ENCODE results near the gene KLHL40.
"Not testable (repeated sequence)": the region's sequence is repeated elsewhere in the genome, so short reads cannot be mapped to it uniquely, and the experiment has no call there.

Gene KLHL40

DNA sequence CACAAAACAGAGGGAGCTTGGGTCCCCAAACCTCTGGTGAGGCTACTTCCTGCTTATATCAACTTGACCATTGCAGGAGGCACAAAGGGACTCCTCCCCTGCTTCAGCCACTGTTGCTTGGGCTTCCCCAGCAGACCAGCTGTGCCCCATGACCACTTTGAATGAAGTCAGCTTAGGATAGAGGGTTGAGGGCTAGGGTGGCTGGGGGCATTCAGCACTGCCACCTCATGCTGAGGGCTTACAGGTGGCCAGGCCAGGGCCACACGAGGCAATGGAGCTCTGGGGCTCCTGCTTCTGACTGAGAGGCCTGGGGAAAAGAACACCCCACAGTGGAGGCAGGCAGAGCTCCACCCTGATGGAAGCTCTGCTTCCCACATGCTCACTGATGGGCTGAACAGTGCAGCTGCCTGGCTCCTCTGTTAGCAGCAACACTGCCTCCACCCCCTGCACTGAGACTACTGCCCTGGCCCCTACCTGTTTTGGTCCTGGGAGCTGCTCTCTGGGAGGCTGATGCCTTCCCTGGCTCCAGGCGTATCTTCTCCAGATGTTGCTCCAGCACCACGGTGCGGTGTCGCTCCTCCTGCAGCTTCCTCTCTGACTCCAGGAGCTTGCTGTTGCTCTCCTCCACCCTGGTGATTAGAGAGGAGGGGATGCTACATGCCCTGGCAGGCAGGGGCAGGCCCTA lies 27.5 kb downstream of the KLHL40 start:
- DNase-seq (ENCODE audit: extremely low spot score, insufficient read length, low read depth) (no peak), FAIRE-seq (no peak)

DNA sequence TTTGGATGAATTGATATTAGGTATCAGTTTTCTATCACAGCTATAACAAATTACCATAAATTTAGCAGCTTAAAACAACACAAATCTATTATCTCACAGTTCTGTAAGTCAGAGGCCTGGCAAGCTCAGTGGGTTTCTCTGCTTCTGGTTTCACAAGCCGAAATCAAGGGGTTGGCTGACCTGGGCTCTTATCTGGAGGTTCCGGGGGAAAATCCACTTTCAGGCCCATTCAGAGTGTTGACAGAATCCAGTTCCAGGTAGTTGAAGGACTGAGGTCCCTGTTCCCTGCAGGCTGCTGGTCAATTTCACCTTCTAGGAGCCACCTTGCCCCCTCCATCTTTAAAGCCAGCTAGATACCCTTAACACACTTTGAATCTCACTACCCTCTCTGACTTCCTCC lies 28.4 kb downstream of the KLHL40 start:
- no peak for FAIRE-seq
- DNase-seq (ENCODE audit: extremely low spot score, insufficient read length, low read depth), result no peak

- FAIRE-seq (peak; percentile 15), DNase-seq (ENCODE audit: extremely low spot score, insufficient read length, low read depth) (no peak)
Measured at GRCh38 chr3:42714171-42714852, 29.0 kb downstream of the KLHL40 start.

DNA sequence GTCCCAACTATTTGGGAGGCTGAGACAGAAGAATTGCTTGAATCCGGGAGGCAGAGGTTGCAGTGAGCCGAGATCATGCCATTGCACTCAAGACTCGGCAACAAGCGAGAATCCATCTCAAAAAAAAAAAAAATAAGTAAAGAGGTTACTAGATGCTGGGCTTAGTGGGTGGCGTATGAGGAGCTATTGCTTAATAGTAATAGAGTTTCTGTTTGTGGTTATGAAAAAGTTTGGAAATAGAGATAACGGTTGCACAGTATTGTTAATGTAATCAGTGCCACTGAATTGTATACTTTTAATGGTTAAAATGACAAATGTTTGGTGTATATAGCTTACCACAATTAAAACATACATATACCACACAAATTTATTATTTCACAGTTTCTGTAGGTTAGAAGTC lies 32.0 kb downstream of the KLHL40 start:
- FAIRE-seq (no peak), DNase-seq (ENCODE audit: extremely low spot score, insufficient read length, low read depth) (no peak)

GRCh38 chr3:42718338-42718737 lies 33.0 kb downstream of the KLHL40 start:
- FAIRE-seq, result no peak

GRCh38 chr3:42719002-42719401 lies 33.7 kb downstream of the KLHL40 start:
- DNase-seq (ENCODE audit: extremely low spot score, insufficient read length, low read depth) (no peak), FAIRE-seq (no peak)

More at GRCh38 chr3:42718338-42718737, 33.0 kb downstream of the KLHL40 start:
- no peak for DNase-seq (ENCODE audit: extremely low spot score, insufficient read length, low read depth)

- DNase-seq (ENCODE audit: extremely low spot score, insufficient read length, low read depth) (no peak), FAIRE-seq (no peak)
Measured at GRCh38 chr3:42720126-42720525, 34.8 kb downstream of the KLHL40 start.

DNA sequence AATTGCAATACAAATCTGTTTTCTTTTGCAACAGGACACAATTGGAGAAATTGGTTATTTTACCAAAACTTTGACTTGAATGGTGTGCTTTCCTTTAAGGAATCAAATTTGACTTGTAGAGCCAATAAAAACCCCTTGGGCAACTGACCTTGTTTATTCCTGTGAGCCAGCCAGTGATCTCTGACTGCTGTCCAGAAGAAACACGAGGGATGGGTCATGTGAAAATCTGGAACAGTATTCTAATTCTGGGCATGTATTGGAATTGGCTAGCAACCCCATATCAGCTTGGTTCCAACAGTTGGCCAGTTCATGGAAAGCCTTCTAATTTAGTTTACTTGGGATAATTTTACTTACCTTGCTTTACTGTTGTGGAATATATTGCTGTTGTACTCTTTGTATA lies 36.4 kb downstream of the KLHL40 start:
- FAIRE-seq, result no peak
- DNase-seq (ENCODE audit: extremely low spot score, insufficient read length, low read depth), result no peak

DNA sequence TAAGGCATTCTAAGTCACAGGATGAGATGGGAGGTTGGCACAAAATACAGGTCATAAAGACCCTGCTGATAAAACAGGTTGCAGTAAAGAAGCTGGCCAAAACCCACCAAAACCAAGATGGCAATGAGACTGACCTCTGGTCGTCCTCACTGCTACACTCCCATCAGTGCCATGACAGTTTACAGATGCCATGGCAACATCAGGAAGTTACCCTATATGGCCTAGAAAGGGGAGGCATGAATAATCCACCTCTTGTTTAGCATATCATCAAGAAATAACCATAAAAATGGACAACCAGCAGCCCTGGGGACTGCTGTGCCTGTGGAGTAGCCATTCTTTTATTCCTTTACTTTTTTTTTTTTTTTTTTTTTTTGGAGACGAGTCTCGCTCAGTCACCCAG lies 37.1 kb downstream of the KLHL40 start:
- DNase-seq (ENCODE audit: extremely low spot score, insufficient read length, low read depth); FAIRE-seq: not testable (repeated sequence)

GRCh38 chr3:42723219-42723618 lies 37.9 kb downstream of the KLHL40 start:
- FAIRE-seq (no peak), DNase-seq (ENCODE audit: extremely low spot score, insufficient read length, low read depth) (no peak)

DNA sequence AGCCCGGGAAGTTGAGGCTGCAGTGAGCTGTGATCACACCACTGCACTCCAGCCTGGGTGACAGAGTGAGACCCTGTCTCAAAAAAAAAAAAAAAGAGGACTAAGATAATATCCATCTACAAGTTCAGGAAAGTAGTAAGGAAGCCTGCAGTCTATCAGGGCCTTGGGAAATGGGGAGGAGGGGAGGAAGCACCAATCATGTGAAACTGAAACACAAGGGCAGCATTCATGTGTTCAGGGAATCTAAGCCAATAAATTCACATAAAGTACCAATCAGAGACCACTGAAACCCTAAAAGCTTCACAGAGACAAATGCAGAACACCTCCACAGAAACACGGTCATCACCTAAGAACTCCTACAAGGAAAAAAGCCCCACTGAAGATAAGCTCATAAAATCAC lies 40.1 kb downstream of the KLHL40 start:
- no peak for DNase-seq (ENCODE audit: extremely low spot score, insufficient read length, low read depth)
- no peak for FAIRE-seq

DNA sequence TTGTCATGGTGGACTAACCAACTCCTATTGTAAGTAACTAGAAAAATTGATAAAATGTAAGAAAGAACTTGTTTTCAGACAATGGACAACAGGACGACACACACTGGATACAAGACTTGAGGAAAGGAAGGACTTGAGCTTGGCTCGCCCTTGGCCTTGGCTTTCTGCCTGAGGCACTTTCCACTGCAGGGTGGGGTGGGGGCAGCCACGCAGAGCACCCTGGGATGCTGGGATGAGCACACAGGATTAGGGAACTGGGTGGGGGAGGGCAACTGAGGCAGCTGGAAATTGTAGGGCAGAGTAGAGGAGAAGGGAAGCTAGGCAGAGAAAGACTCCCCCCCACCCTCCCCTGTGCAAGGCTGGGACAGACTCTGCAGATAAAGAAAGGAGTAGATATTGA lies 42.7 kb downstream of the KLHL40 start:
- FAIRE-seq, result no peak
- DNase-seq (ENCODE audit: extremely low spot score, insufficient read length, low read depth), result no peak

GRCh38 chr3:42728668-42729364 lies 43.5 kb downstream of the KLHL40 start:
- no peak for DNase-seq (ENCODE audit: extremely low spot score, insufficient read length, low read depth)
- no peak for FAIRE-seq

DNA sequence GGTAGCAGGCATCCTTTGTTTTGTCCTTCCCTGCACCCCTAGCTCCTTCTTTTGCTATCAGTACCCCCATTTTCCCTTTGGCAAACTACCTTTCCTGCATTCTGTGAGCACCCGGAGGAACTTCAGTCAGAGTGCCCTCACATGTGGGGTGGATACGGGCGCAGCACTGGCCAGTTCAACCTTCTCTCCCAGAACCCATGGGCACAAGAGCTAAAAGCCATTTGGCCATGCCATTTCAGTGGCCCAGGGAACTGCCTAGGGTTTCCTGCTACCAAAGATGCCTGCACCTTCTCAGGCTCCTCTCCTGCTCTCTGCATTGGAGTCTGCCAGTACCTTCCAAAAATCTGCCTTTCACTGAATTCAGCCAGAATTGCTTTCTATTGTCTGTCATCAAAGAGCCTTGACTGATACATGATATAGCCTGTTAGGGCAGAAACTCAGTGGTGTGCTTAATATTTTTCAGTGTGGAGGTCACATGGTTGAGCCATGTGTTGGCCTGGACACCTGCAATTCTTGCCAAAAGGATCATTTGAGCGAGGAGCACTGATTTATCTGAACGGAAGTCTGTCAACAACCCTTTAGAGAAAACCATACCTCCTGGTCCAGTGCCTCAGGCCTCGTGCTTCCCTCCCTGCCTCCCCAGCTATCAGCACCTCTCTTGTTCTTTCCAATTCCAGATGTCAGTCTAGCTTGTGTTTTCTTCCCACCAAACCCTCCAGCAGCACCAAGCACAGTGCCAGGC lies 44.2 kb downstream of the KLHL40 start:
- DNase-seq (ENCODE audit: extremely low spot score, insufficient read length, low read depth) (no peak), FAIRE-seq (no peak)

- DNase-seq (ENCODE audit: extremely low spot score, insufficient read length, low read depth), result no peak
- FAIRE-seq, result no peak
Measured at GRCh38 chr3:42730294-42730693, 45.0 kb downstream of the KLHL40 start.

GRCh38 chr3:42730706-42731420 lies 45.5 kb downstream of the KLHL40 start:
- no peak for FAIRE-seq
- DNase-seq (ENCODE audit: extremely low spot score, insufficient read length, low read depth), result no peak

GRCh38 chr3:42731476-42732195 lies 46.3 kb downstream of the KLHL40 start:
- FAIRE-seq, result no peak
- no peak for DNase-seq (ENCODE audit: extremely low spot score, insufficient read length, low read depth)

DNA sequence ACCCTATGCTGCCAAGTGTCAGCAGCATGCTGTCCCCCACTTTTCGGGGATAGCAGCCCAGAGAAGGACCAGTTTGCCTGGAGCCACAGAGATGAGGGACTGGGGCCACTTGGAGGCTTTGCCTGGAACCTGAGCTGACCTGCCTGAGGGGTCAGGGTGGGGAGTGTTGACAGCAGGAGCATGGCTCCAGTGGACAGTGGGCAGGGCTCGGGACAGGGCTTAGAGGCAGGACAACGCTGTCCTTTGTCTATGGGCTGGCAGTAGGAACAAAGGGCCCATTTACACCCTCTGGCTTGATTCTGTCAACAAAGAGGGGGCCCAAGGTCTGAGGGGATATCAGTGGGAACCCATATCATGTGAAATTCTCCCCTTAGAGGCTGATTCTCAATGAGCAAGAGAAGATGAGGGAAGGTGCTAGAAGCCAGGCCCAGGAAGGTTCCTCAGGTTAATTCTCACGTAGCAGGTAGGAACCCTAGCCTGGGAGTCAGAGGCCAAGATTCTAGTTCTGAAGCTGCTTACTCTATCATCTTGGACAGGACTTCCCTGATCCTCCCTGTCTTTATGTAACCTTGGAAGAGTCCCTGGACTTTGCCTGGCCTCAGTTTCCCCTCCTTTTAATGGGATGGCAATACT lies 47.0 kb downstream of the KLHL40 start:
- no peak for FAIRE-seq
- no peak for DNase-seq (ENCODE audit: extremely low spot score, insufficient read length, low read depth)
